ENCODE data around the gene NECAP2. TPM values are rescaled to one million over a fixed set of nuclear protein-coding genes. Genes with fewer than 3 reads are reported as not detected.
"Not testable (repeated sequence)": the region's sequence is repeated elsewhere in the genome, so short reads cannot be mapped to it uniquely, and the experiment has no call there.

Gene NECAP2
- total and polyA plus RNA-seq, 10 of the 15 experiments (the other 5 are each of a cell fraction or from before 2014, with no cell fraction given): 16.3 to 98.0 (median 57.4) TPM

DNA sequence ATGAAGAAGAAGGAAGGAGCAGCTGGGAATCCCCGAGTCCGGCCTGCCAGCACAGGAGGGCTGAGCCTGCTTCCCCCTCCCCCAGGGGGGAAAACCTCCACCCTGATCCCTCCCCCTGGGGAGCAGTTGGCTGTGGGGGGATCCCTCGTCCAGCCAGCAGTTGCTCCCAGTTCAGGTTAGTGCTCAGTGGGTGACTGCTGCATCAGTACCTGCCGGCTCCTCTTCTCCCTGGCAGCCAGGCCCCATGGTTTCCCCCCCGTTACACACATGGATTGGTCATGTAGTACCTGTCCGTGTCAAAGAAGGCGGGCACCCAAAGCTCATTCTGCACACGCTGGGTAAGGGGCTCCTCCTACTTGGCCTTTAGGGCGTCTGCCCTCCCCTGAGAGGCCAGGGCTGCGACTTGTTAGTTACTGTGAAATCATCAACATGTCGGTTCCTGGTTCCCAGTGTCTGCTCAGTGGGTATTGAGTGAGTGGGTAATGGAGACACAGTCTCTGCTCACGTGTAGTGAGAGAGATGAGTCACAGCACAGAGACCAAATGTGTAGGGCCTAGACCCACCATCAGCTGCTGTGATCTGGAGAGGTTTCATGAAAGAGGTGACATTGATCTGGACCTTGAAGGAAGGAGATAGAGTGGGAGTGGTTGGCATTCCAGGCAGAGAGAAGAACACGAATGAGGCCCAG, 11.5 kb downstream of the NECAP2 start (continued):
- no peak for TF ChIP-seq NR2C1 (IDR thresholded peaks at IDR 0.05)
- TF ChIP-seq SMC3 (IDR thresholded peaks at IDR 0.05; ENCODE audit: borderline replicate concordance, low read length): no peak
- no peak for TF ChIP-seq NKRF (conservative IDR thresholded peaks at IDR 0.05)

GRCh38 chr1:16454909-16455308, 14.4 kb downstream of the NECAP2 start:
- 77% methylated on average over 3 of the region's 3 CpGs for WGBS (ENCODE audit: insufficient coverage, insufficient replicate concordance, low lambda C conversion rate, missing lambda C conversion rate)

DNA sequence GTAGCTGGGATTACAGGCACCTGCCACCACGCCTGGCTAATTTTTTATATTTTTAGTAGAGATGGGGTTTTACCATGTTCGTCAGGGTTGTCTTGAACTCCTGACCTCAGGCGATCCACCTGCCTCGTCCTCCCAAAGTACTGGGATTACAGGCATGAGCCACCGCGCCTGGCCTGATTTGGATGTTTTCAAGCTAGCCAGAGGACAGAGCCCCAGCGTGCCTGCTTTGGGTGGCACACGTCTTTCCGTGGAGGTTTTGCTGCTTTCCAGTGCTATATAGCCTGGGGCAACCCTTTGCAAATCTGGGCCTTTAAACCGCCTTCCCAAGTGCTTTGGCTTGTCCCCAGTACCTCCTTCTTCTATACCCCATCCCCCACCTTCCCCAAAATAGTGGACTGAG, 15.6 kb downstream of the NECAP2 start:
- SMC1A ChIA-PET (ENCODE audit: uncharacterized antibody, unreplicated experiment); H2AFZ ChIP-seq (ENCODE audit: control insufficient read depth, low read depth, low read length); POLR2A ChIA-PET; H3K27ac ChIP-seq (ENCODE audit: control insufficient read depth, insufficient read depth); H3K4me2 ChIP-seq (ENCODE audit: control insufficient read depth, insufficient read depth); RAD21 ChIA-PET (ENCODE audit: unreplicated experiment); H3K9me3 ChIP-seq (replicated peaks; ENCODE audit: control insufficient read depth, insufficient read depth, low read length); DNase-seq (ENCODE audit: low read depth, low spot score); H3K9ac ChIP-seq (ENCODE audit: control insufficient read depth, insufficient read depth, low read length); in situ Hi-C loops (cut with MboI); ATAC-seq; BruUV-seq (replicated peaks); H3K27me3 ChIP-seq (replicated peaks in 1 of 2; ENCODE audit: control insufficient read depth in 2 of 2, insufficient read depth in 2 of 2, low read length in 1 of 2); intact Hi-C loops (cut with micrococcal nuclease; ENCODE audit: unreplicated experiment); H4K20me1 ChIP-seq (ENCODE audit: control insufficient read depth, insufficient read depth); FAIRE-seq; CTCF ChIA-PET; H3K4me3 ChIP-seq: not testable (repeated sequence)
- 79% methylated on average over 10 of the region's 10 CpGs for WGBS (ENCODE audit: insufficient coverage, insufficient replicate concordance, low lambda C conversion rate, missing lambda C conversion rate)
- Histone ChIP-seq H3K36me3 (ENCODE audit: control insufficient read depth in 2 of 2, insufficient read depth in 2 of 2, low read length in 1 of 2) (peaks cover 21 to 41% of the 10 kb centered on the region in 2 experiments), H3K4me1 (ENCODE audit: control insufficient read depth, insufficient read depth, low read length) (peaks cover 13% of the 10 kb centered on the region), H3K79me2 (ENCODE audit: control insufficient read depth, insufficient read depth, low read length) (peaks cover 11% of the 10 kb centered on the region)

More at GRCh38 chr1:16454909-16455308, 14.4 kb downstream of the NECAP2 start:
- RAD21 ChIA-PET (ENCODE audit: unreplicated experiment); in situ Hi-C loops (cut with MboI); H3K27me3 ChIP-seq (replicated peaks in 1 of 2; ENCODE audit: control insufficient read depth in 2 of 2, insufficient read depth in 2 of 2, low read length in 1 of 2); ATAC-seq; H3K4me2 ChIP-seq (ENCODE audit: control insufficient read depth, insufficient read depth); H3K4me3 ChIP-seq; intact Hi-C loops (cut with micrococcal nuclease; ENCODE audit: unreplicated experiment); FAIRE-seq; DNase-seq (ENCODE audit: low read depth, low spot score); H4K20me1 ChIP-seq (ENCODE audit: control insufficient read depth, insufficient read depth); H3K9ac ChIP-seq (ENCODE audit: control insufficient read depth, insufficient read depth, low read length); BruUV-seq (replicated peaks); H3K27ac ChIP-seq (ENCODE audit: control insufficient read depth, insufficient read depth); H3K9me3 ChIP-seq (replicated peaks; ENCODE audit: control insufficient read depth, insufficient read depth, low read length); POLR2A ChIA-PET; CTCF ChIA-PET; H2AFZ ChIP-seq (ENCODE audit: control insufficient read depth, low read depth, low read length): not testable (repeated sequence)
- peaks cover 21 to 36% of the 10 kb centered on the region in 2 experiments for H3K36me3 ChIP-seq (ENCODE audit: control insufficient read depth in 2 of 2, insufficient read depth in 2 of 2, low read length in 1 of 2)
- SMC1A ChIA-PET (ENCODE audit: uncharacterized antibody, unreplicated experiment): interaction anchor here (1.1 kb wide), 1 partner anchor 14 kb away, joined by 3 read pairs; the partner anchor contains the start of gene NECAP2
- H3K4me1 ChIP-seq (ENCODE audit: control insufficient read depth, insufficient read depth, low read length): peaks cover 20% of the 10 kb centered on the region
- peaks cover 13% of the 10 kb centered on the region for H3K79me2 ChIP-seq (ENCODE audit: control insufficient read depth, insufficient read depth, low read length)

All from GM12878 (cell line).